GM12864 (cell line): ENCODE data around the gene ATXN2L.
"Not testable (repeated sequence)": the region's sequence is repeated elsewhere in the genome, so short reads cannot be mapped to it uniquely, and the experiment has no call there.

ENCODE experiments used
- DNase-seq: peaks from one replicate; pipeline ENCODE4 v3.0.0-alpha.2; 2011; ENCODE audit warnings: low read depth
- H3K4me3 ChIP-seq: 2 replicates; pipeline ENCODE4 v1.5.1; 2011; ENCODE audit warnings: mild to moderate bottlenecking, low read depth, low read length, control low read depth
- CTCF ChIP-seq: IDR thresholded peaks from 2 replicates; pipeline ENCODE4 v1.5.1; 2011; ENCODE audit warnings: low read depth, mild to moderate bottlenecking, moderate library complexity, low read length, control low read depth, inconsistent platforms; ENCODE audit errors: missing control alignments

The ATXN2L gene

GRCh38 chr16:28865722-28866453 is 43.1 kb downstream of the ATXN2L start:
- TF ChIP-seq CTCF: no peak
- no peak overlapping the region for H3K4me3 ChIP-seq
- no peak for DNase-seq

- no peak overlapping the region for H3K4me3 ChIP-seq
- no peak for TF ChIP-seq CTCF
- no peak for DNase-seq
These were observed 43.6 kb downstream of the ATXN2L start for GRCh38 chr16:28866454-28866804.

- no peak for DNase-seq
- TF ChIP-seq CTCF: no peak
- H3K4me3 ChIP-seq: no peak overlapping the region
These were observed 44.4 kb downstream of the ATXN2L start for GRCh38 chr16:28867241-28867640.

- not testable (repeated sequence) for DNase-seq, H3K4me3 ChIP-seq
These were observed 44.8 kb downstream of the ATXN2L start for GRCh38 chr16:28867646-28868045.

GRCh38 chr16:28869201-28869600 is 46.4 kb downstream of the ATXN2L start:
- H3K4me3 ChIP-seq: no peak overlapping the region
- no peak for DNase-seq
- TF ChIP-seq CTCF: no peak

GRCh38 chr16:28872952-28873351 is 50.2 kb downstream of the ATXN2L start:
- H3K4me3 ChIP-seq: no peak overlapping the region
- no peak for TF ChIP-seq CTCF
- DNase-seq: no peak

- no peak overlapping the region for H3K4me3 ChIP-seq
- no peak for DNase-seq
- peak; percentile 79 for TF ChIP-seq CTCF
These were observed 50.9 kb downstream of the ATXN2L start for GRCh38 chr16:28873543-28874201.
